ENCODE measurements around the gene ACYP2. TPM values are rescaled to one million over a fixed set of nuclear protein-coding genes. Genes with fewer than 3 reads are reported as not detected.

Gene ACYP2
- total and polyA plus RNA-seq, 2 donors from 2014 or later, result 16.7 to 24.5 TPM

DNA sequence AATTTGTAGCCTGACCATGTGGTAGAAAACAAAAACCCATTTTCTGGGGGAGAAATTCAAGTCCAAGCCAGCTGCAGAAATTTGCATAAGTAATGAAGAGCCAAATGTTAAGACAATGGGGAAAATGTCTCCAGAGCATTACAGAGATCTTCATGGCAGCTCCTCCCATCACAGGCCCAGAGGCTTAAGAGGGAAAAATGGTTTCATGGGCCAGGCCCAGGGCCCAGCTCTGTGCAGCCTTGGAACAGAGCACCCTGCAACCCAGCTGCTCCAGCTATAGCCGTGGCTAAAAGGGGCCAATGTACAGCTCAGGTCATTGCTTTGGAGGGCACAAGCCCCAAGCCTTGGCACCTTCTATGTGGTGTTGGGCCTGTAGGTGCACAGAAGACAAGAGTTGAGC, 209.7 kb downstream of the ACYP2 start:
- no peak for FAIRE-seq
- H3K27ac ChIP-seq (ENCODE audit: low read depth in 2 of 2, low read length in 2 of 2), result no peak overlapping the region
- TF ChIP-seq, protein P1, sequence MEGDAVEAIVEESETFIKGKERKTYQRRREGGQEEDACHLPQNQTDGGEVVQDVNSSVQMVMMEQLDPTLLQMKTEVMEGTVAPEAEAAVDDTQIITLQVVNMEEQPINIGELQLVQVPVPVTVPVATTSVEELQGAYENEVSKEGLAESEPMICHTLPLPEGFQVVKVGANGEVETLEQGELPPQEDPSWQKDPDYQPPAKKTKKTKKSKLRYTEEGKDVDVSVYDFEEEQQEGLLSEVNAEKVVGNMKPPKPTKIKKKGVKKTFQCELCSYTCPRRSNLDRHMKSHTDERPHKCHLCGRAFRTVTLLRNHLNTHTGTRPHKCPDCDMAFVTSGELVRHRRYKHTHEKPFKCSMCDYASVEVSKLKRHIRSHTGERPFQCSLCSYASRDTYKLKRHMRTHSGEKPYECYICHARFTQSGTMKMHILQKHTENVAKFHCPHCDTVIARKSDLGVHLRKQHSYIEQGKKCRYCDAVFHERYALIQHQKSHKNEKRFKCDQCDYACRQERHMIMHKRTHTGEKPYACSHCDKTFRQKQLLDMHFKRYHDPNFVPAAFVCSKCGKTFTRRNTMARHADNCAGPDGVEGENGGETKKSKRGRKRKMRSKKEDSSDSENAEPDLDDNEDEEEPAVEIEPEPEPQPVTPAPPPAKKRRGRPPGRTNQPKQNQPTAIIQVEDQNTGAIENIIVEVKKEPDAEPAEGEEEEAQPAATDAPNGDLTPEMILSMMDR (IDR thresholded peaks at IDR 0.05; ENCODE audit: borderline replicate concordance, extremely low read depth, insufficient read depth), result no peak
- intact Hi-C loops (cut with DNase I), result no loop called here
- no peak for DNase-seq
- peaks cover 0 to 6% (median 0%) of the 10 kb centered on the region in 3 donors for H3K4me1 ChIP-seq (ENCODE audit: control insufficient read depth in 2 of 3, insufficient read depth in 2 of 3, low read depth in 1 of 3, low read length in 3 of 3)
- H3K9ac ChIP-seq (ENCODE audit: low read length in 3 of 3), result no peak overlapping the region
- no peaks in the 10 kb centered on the region for H3K27me3 ChIP-seq (ENCODE audit: control insufficient read depth, insufficient read depth, low read length)
- no peak overlapping the region for H3K4me3 ChIP-seq (ENCODE audit: low read length in 3 of 3)
- no peaks in the 10 kb centered on the region for H3K36me3 ChIP-seq (ENCODE audit: control insufficient read depth in 2 of 3, insufficient read depth in 3 of 3, low read length in 3 of 3)
- no peaks in the 10 kb centered on the region for H3K9me3 ChIP-seq (ENCODE audit: control insufficient read depth in 2 of 3, insufficient read depth in 1 of 3, low read length in 3 of 3)

DNA sequence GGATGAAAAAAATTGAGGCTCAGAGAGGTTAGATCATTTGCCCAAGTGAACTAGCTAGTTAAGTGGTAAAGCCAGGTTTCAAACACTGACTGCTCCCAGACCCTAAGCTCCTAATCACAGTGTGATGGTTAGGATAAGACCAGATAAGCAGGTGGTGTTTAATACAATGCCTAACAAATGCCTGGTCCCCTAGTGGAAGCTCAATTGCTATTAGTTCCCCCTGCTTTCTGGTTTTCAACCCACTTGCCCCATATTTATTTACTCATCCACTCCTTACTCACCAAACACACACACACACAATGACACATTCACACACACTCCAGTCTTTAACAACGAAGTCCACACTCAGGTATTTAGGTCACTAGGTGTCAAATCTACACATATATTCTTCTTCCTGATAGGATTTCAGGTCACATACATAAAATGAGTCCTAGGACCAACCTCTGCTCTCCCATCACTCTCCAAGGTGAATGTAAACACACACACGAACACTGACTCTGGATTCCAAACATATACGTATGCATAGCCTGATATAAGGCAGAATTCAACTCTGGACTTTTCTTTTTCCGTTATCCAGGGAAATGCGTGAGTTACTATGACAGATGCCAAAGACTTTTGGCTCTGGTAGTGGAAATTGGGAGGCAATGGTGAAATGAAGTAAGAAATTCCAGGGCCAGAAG, 214.2 kb downstream of the ACYP2 start:
- peaks cover 0 to 15% (median 0%) of the 10 kb centered on the region in 3 donors for H3K4me1 ChIP-seq (ENCODE audit: control insufficient read depth in 2 of 3, insufficient read depth in 2 of 3, low read depth in 1 of 3, low read length in 3 of 3)
- TF ChIP-seq, protein P1 (IDR thresholded peaks at IDR 0.05; ENCODE audit: borderline replicate concordance, extremely low read depth, insufficient read depth), result no peak
- FAIRE-seq, result no peak
- H3K9me3 ChIP-seq (ENCODE audit: control insufficient read depth in 2 of 3, insufficient read depth in 1 of 3, low read length in 3 of 3), result no peaks in the 10 kb centered on the region
- DNase-seq, result peak in 1 of 5 donors; percentile 11
- no peaks in the 10 kb centered on the region for H3K36me3 ChIP-seq (ENCODE audit: control insufficient read depth in 2 of 3, insufficient read depth in 3 of 3, low read length in 3 of 3)
- H3K27ac ChIP-seq (ENCODE audit: low read depth in 2 of 2, low read length in 2 of 2), result peak overlapping the region in 1 of 2 donors; percentile 93
- intact Hi-C loops (cut with DNase I), result no loop called here
- no peaks in the 10 kb centered on the region for H3K27me3 ChIP-seq (ENCODE audit: control insufficient read depth, insufficient read depth, low read length)
- peak overlapping the region; percentile 48 to 84 (median 68) for H3K9ac ChIP-seq (ENCODE audit: low read length in 3 of 3)
- H3K4me3 ChIP-seq (ENCODE audit: low read length in 3 of 3), result peak overlapping the region; percentile 67 to 87 (median 82)

DNA sequence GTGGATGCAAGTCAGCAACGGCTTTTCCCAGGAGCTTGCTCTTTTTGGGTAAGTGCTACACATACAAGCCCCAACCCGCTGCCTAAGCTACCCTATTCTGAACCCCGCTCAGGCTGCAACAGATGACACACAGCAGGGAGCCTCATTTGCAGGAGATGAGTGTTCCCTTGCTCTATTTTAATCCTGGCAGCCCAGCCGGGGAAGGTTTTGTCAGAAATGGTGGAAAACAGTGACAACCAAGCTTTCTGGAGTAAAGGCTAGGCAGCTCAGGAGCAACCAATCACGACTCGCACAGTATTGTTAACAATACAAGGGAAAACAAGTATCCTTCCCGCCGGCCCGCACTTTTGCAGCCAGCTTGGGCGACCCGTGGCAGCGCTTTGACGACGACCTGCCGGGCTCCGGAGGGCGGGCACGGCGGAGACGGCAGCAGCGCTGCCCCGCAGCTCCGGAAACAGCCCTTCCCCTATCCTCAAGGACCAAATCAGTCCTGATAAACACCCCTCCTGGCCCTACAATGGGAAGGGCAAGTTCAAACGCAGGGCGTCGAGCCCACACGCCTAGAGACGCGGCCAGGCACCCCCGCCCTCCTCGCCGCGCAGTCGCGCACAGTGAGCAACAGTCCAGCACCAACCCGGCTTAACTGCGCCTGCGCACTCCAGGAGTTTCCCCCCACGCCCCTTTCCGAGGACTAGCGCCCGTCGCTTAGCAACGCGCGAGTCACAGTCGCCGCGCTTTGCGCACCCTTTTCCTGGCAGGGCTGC, 214.9 kb downstream of the ACYP2 start:
- FAIRE-seq, result peak; percentile 68
- Histone ChIP-seq H3K9me3 (ENCODE audit: control insufficient read depth in 2 of 3, insufficient read depth in 1 of 3, low read length in 3 of 3) (no peaks in the 10 kb centered on the region), H3K4me1 (ENCODE audit: control insufficient read depth in 2 of 3, insufficient read depth in 2 of 3, low read depth in 1 of 3, low read length in 3 of 3) (peaks cover 0 to 15% (median 0%) of the 10 kb centered on the region in 3 donors), H3K36me3 (ENCODE audit: control insufficient read depth in 2 of 3, insufficient read depth in 3 of 3, low read length in 3 of 3) (no peaks in the 10 kb centered on the region), H3K9ac (ENCODE audit: low read length in 3 of 3) (peak overlapping the region; percentile 68 to 95 (median 84)), H3K27ac (ENCODE audit: low read depth in 2 of 2, low read length in 2 of 2) (peak overlapping the region; percentile 83 to 93), H3K4me3 (ENCODE audit: low read length in 3 of 3) (peak overlapping the region; percentile 74 to 87 (median 82)), H3K27me3 (ENCODE audit: control insufficient read depth, insufficient read depth, low read length) (no peaks in the 10 kb centered on the region)
- peak; percentile 98 to 99 (median 99) for DNase-seq
- TF ChIP-seq, protein P1 (IDR thresholded peaks at IDR 0.05; ENCODE audit: borderline replicate concordance, extremely low read depth, insufficient read depth), result no peak
- intact Hi-C loops (cut with DNase I), result no loop called here
